Measurements from ENCODE around the gene EFHC1. TPM values are rescaled to one million over a fixed set of nuclear protein-coding genes. Genes with fewer than 3 reads are reported as not detected.
A peak's percentile ranks its signal among the peaks of the same experiment; 100 is the strongest.

The EFHC1 gene
- total and polyA plus RNA-seq, 2 of the 13 experiments (the other 11 are each of a cell fraction or from before 2014, with no cell fraction given), result 23.4 to 29.5 TPM

DNA sequence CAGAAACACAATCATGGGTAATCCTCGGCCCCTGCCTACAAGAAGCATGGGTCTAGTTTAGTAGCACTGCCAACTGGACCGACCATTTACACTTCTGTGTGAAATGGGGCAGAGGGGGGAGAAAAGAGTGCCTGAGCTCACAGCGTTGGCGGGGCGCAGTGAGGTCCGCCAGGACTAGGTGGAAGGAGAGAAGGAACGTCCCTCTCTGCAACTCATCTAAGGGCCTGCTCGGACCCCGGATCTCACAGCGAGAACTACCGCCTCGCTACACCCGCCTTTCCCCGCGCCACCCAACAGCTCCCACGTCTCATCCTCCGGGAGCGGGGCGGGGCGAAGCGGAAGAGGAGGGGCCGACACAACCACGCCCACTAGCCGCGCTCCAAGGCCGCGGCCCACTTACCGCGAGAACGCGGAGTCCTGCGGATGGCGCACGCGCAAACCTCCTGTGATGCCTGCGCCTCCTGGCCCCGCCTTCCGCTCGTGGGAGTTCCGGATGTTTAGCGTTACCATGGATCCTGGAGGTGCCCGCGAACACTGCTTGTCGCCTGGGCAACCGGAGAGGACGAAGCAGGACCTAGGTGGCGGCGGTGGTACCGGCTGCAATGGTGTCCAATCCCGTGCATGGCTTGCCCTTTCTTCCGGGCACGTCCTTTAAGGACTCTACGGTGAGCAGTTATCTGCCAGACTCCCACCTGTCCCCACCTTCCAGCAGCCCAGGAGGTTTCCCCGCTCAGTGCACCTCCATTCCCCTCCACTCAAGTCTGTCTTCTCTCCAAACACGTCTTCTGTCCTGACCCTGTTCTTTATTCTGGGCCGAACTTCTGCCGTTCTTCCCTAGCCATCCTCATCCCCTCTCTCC, at the start of gene EFHC1 (continued):
- TF ChIP-seq, protein P1, sequence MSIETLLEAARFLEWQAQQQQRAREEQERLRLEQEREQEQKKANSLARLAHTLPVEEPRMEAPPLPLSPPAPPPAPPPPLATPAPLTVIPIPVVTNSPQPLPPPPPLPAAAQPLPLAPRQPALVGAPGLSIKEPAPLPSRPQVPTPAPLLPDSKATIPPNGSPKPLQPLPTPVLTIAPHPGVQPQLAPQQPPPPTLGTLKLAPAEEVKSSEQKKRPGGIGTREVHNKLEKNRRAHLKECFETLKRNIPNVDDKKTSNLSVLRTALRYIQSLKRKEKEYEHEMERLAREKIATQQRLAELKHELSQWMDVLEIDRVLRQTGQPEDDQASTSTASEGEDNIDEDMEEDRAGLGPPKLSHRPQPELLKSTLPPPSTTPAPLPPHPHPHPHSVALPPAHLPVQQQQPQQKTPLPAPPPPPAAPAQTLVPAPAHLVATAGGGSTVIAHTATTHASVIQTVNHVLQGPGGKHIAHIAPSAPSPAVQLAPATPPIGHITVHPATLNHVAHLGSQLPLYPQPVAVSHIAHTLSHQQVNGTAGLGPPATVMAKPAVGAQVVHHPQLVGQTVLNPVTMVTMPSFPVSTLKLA (IDR thresholded peaks at IDR 0.05), result peak; percentile 95
- TF ChIP-seq, protein P2, sequence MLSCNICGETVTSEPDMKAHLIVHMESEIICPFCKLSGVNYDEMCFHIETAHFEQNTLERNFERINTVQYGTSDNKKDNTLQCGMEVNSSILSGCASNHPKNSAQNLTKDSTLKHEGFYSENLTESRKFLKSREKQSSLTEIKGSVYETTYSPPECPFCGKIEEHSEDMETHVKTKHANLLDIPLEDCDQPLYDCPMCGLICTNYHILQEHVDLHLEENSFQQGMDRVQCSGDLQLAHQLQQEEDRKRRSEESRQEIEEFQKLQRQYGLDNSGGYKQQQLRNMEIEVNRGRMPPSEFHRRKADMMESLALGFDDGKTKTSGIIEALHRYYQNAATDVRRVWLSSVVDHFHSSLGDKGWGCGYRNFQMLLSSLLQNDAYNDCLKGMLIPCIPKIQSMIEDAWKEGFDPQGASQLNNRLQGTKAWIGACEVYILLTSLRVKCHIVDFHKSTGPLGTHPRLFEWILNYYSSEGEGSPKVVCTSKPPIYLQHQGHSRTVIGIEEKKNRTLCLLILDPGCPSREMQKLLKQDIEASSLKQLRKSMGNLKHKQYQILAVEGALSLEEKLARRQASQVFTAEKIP (CRISPR knock-in tag; IDR thresholded peaks at IDR 0.05; ENCODE audit: borderline replicate concordance), result no peak
- TF ChIP-seq GTF2F1 (IDR thresholded peaks at IDR 0.05; ENCODE audit: low read length) (no peak), CHD4 (IDR thresholded peaks at IDR 0.05; ENCODE audit: borderline replicate concordance, low read length) (no peak), ZNF251 (CRISPR knock-in tag; IDR thresholded peaks at IDR 0.05) (peak; percentile 83; the same call in 1 of the 2 replicates), TSC22D2 (CRISPR knock-in tag; IDR thresholded peaks at IDR 0.05; ENCODE audit: borderline replicate concordance) (peak; percentile 72; the same call in 1 of the 2 replicates), SPEN (CRISPR knock-in tag; IDR thresholded peaks at IDR 0.05; ENCODE audit: low read depth) (peak; percentile 98), ZNF614 (CRISPR knock-in tag; IDR thresholded peaks at IDR 0.05; ENCODE audit: borderline replicate concordance) (peak; percentile 91), ZSCAN12 (CRISPR knock-in tag; IDR thresholded peaks at IDR 0.05) (no peak), ARHGAP35 (CRISPR knock-in tag; IDR thresholded peaks at IDR 0.05; ENCODE audit: borderline replicate concordance) (0 out of 2 replicates have a peak, but pooled peaks have one; percentile 74), SOX5 (CRISPR knock-in tag; IDR thresholded peaks at IDR 0.05; ENCODE audit: borderline replicate concordance) (peak; percentile 65), RELA (CRISPR knock-in tag; IDR thresholded peaks at IDR 0.05) (no peak; the same call in 1 of the 2 replicates), JUND (CRISPR knock-in tag; IDR thresholded peaks at IDR 0.05) (no peak), ZNF841 (CRISPR knock-in tag; IDR thresholded peaks at IDR 0.05; ENCODE audit: borderline replicate concordance) (no peak), ZNF761 (CRISPR knock-in tag; conservative IDR thresholded peaks at IDR 0.05) (peak; percentile 86; the same call in 1 of the 2 replicates), MXI1 (IDR thresholded peaks at IDR 0.05; ENCODE audit: borderline replicate concordance, low read depth, low read length) (peak; percentile 100), ZNF816 (CRISPR knock-in tag; IDR thresholded peaks at IDR 0.05; ENCODE audit: borderline replicate concordance) (no peak), ZNF354B (CRISPR knock-in tag; IDR thresholded peaks at IDR 0.05) (no peak)
- TF ChIP-seq, protein P3, sequence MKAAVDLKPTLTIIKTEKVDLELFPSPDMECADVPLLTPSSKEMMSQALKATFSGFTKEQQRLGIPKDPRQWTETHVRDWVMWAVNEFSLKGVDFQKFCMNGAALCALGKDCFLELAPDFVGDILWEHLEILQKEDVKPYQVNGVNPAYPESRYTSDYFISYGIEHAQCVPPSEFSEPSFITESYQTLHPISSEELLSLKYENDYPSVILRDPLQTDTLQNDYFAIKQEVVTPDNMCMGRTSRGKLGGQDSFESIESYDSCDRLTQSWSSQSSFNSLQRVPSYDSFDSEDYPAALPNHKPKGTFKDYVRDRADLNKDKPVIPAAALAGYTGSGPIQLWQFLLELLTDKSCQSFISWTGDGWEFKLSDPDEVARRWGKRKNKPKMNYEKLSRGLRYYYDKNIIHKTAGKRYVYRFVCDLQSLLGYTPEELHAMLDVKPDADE (CRISPR knock-in tag; IDR thresholded peaks at IDR 0.05), result no peak
- TF ChIP-seq, protein P4, sequence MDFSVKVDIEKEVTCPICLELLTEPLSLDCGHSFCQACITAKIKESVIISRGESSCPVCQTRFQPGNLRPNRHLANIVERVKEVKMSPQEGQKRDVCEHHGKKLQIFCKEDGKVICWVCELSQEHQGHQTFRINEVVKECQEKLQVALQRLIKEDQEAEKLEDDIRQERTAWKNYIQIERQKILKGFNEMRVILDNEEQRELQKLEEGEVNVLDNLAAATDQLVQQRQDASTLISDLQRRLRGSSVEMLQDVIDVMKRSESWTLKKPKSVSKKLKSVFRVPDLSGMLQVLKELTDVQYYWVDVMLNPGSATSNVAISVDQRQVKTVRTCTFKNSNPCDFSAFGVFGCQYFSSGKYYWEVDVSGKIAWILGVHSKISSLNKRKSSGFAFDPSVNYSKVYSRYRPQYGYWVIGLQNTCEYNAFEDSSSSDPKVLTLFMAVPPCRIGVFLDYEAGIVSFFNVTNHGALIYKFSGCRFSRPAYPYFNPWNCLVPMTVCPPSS (IDR thresholded peaks at IDR 0.05), result no peak
- TF ChIP-seq, protein P5, sequence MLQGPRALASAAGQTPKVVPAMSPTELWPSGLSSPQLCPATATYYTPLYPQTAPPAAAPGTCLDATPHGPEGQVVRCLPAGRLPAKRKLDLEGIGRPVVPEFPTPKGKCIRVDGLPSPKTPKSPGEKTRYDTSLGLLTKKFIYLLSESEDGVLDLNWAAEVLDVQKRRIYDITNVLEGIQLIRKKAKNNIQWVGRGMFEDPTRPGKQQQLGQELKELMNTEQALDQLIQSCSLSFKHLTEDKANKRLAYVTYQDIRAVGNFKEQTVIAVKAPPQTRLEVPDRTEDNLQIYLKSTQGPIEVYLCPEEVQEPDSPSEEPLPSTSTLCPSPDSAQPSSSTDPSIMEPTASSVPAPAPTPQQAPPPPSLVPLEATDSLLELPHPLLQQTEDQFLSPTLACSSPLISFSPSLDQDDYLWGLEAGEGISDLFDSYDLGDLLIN (CRISPR knock-in tag; IDR thresholded peaks at IDR 0.05; ENCODE audit: borderline replicate concordance), result no peak
- TF ChIP-seq, protein P6, sequence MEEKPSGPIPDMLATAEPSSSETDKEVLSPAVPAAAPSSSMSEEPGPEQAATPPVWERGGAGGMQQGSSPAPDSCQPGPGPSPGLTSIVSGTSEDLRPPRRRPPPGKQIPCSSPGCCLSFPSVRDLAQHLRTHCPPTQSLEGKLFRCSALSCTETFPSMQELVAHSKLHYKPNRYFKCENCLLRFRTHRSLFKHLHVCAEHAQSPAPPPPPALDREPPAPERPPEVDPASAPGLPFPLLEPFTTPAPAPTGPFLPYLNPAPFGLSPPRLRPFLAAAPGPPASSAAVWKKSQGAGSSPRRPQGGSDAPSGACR (CRISPR knock-in tag; IDR thresholded peaks at IDR 0.05), result peak; percentile 68; the same call in 1 of the 2 replicates
